Ureter (tissue), 1 donor: ENCODE data around the gene CBLIF. TPM values are rescaled to one million over a fixed set of nuclear protein-coding genes. Genes with fewer than 3 reads are reported as not detected.
"Not testable (repeated sequence)": the region's sequence is repeated elsewhere in the genome, so short reads cannot be mapped to it uniquely, and the experiment has no call there.

Experiments used
- DNase-seq: peaks from one replicate; pipeline ENCODE4 v3.0.0-alpha.2; 2020; ENCODE audit warnings: low spot score
- total RNA-seq: library from RNA; stranded (reverse); gene quantifications from one replicate; pipeline ENCODE4 v1.2.4, GENCODE V29; 2023
- donor health status: DM: yes; HTN: yes; CAD: no.

Gene CBLIF
- not detected for total RNA-seq

GRCh38 chr11:59845399-59845798 is at the start of gene CBLIF:
Gene CBLIF (minus strand): TSS chr11:59845499. CDS start chr11:59845453, 46 bp downstream.
- DNase-seq: no peak

GRCh38 chr11:59894616-59895015 is 49.3 kb upstream of the CBLIF start:
- no peak for DNase-seq

DNA sequence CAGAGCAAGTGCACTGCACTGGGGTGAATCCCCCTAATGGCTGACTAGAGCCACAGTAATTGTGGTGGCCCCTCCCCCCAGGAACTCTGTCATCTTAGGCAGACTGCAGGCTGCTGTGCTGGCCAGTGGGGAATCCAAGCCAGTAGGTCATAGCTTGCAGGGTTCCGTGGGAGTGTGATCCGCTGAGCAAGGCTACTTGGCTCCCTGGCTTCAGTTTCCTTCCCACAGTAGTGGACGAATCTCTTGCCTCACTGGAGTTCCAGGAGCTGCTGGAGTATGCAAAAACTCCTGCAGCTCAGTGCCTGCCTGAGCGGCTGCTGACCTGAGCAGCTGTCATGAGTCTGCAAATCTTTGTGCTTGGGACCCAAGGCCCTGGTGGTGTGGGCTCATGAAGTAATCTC is 46.5 kb upstream of the CBLIF start:
- no peak for DNase-seq

DNA sequence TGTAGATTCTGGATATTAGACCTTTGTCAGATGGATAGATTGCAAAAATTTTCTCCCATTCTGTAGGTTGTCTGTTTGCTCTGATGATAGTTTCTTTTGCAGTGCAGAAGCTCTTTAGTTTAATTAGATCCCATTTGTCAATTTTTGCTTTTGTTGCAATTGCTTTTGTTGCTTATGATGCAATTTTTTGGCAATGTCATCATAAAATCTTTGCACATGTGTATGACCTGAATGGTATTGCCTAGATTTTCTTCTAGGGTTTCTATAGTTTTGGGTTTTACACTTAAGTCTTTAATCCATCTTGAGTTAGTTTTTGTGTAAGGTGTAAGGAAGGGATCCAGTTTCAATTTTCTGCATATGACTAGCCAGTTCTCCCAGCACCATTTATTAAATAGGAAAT is 41.9 kb upstream of the CBLIF start:
- not testable (repeated sequence) for DNase-seq

GRCh38 chr11:59883597-59883996 is 38.3 kb upstream of the CBLIF start:
- no peak for DNase-seq

GRCh38 chr11:59879567-59879966 is 34.3 kb upstream of the CBLIF start:
- DNase-seq: no peak

DNA sequence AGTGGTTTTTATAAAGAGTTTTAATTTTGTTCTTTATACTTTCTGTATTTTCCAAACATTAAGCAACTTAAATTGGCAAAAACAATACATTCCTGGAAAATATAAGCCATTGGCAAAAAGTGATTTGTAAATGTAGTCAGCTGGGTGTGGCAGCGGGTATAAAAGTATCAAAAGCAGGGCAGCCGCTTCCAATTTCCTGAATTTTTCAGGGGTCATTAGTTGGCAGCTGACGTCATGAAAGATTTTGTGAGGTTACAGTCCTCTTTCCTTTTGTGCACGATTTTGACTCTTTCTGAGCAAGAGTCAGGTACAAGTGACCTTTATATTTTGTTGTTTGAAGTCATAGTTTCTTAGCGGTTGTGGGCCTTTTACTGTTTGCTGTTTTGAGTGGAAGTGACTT is 33.3 kb upstream of the CBLIF start, which contains the start of gene OOSP3:
Gene OOSP3 (plus strand): TSS at position 208 of the 400 bp plus-strand sequence. CDS start 27 bp downstream, at position 235.
- no peak for DNase-seq

DNA sequence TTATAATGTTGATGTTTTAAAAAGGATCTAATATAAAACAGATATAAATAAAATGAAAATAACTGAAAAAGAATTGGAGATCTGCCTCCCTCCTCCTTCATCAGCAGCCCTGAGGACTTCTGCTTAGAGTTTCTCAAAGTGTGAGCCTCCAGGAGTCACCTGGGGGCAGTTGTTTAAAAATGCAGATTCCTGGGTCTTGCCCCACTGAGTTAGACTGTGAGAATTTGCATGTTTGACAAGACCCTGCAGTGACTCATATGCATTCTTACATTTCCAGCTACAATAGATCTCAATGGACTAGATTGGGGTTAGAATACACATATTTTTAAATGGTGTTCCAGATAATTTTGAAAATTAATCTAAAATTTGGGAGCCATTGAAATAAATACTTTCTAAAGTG is 32.5 kb upstream of the CBLIF start:
- no peak for DNase-seq

DNA sequence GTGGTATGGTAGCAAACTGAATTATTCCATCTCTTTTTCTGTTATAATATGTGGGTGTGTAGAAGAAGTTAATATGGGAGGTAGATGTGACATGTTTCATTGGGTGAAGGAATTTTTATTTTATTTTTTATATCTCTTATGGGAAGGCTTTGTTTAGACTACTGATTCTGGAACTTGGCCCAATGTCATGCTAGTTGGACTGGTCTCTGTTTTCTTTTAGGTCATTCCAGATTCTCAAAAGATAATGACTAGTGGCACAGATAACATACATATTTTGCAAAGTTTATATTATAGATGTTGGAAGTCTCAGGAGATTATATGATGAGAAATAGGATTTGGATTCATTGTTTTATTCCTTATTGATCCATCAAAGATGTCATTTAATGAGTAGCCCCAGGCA is 32.0 kb upstream of the CBLIF start:
- DNase-seq: no peak

DNA sequence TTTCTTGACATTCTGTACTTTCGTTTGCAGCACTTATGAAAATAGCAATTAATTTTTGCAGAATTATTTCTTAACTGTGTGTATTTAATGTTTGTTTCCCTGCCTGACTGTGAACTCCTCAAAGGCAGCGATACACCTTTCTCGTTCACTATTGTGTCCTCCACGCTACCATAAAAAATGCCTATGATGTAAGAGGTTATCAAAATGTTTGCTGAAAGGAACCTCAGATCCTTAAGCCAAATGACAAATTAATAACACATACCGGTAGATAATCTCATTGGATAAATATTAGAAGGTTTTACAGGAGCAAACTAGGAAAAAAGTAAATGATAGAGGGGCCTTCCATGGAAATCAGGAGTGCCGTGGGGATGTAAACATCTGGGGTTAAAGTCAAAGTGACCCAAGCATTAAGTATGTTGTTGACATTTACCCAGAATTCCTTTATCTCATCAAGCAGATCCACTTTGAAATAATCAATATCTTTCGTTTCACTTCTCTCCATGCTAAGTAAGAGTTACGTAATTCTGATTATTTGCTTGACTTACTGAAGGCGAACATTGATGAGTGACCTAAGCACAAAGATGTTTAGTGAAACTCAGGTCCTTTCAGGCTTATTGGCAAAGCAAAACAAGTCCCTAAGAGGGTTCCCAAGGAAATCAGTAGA is 30.7 kb upstream of the CBLIF start:
- no peak for DNase-seq

DNA sequence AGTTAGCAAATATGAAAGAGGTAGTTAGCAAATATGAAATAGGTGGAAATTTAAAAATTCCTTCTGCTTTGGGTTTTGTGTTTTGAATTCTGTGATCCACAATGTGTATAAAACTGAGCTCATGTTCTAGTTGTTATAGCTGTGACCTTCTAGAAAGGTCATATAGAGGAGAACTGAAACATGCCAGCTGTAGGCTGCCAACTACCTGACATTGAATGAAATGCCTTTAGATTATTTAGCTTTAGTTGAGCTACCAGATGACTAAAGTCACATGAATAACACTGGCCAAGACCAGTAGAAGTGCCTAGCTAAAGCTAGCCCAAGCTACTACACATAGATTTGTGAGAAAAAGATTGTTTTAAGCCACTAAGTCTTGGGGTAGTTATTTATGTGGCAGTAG is 26.8 kb upstream of the CBLIF start:
- no peak for DNase-seq

DNA sequence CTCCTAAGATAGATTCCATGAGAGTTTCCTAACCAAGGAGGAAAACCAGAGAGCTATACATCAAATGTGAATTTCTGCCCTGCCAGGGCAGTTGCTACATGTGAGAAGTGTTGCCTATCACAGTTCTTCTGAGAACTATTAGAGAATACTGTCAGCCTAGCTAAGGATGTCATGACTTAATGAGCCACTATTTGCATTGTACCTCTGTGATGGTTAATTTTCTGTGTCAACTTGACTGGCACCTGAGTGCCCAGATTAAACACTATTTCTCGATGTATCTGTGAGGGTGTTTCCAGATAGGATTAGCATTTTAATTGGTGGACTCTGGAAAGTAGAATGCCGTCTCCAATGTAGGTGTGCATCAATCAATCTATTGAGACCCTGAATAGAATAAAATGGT is 22.6 kb upstream of the CBLIF start:
- no peak for DNase-seq

- DNase-seq: no peak
These were observed 21.5 kb upstream of the CBLIF start for GRCh38 chr11:59866836-59867235.

- no peak for DNase-seq
These were observed 21.1 kb upstream of the CBLIF start, which contains the start of gene TCN1 for GRCh38 chr11:59866397-59866796. Gene TCN1 (minus strand): TSS chr11:59866487. CDS start chr11:59866470, 17 bp downstream.

GRCh38 chr11:59865031-59865430 is 19.7 kb upstream of the CBLIF start:
- DNase-seq: no peak

GRCh38 chr11:59862252-59862651 is 17.0 kb upstream of the CBLIF start:
- no peak for DNase-seq

- no peak for DNase-seq
These were observed 14.4 kb upstream of the CBLIF start for GRCh38 chr11:59859673-59860072.

- DNase-seq: no peak
These were observed 12.4 kb upstream of the CBLIF start for GRCh38 chr11:59857439-59858434.

GRCh38 chr11:59854871-59855270 is 9.6 kb upstream of the CBLIF start:
- no peak for DNase-seq

- not testable (repeated sequence) for DNase-seq
These were observed 6.1 kb upstream of the CBLIF start for GRCh38 chr11:59851416-59851815.

DNA sequence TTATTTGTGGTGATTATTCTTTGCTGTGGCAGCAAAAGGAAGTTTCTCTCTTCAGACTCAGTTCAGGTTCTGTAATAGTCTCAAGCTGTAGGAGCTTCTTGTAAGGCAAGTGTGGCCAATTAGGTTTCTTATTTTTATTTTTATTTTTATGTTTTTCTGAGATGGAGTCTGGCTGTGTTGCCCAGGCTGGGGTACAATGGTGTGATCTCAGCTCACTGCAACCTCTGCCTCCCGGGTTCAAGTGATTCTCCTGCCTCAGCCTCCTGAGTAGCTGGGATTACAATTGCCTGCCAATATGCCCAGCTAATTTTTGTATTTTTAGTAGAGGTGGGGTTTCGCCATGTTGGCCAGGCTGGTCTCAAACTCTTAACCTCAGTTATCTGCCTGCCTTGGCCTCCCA is 4.3 kb upstream of the CBLIF start:
- DNase-seq: not testable (repeated sequence)

- DNase-seq: no peak
These were observed 3.8 kb upstream of the CBLIF start for GRCh38 chr11:59849129-59849528.

GRCh38 chr11:59848439-59848838 is 3.1 kb upstream of the CBLIF start:
- not testable (repeated sequence) for DNase-seq
